GM21381 (cell line): ENCODE results near the gene DCP2.

ENCODE experiments used
- ATAC-seq: cut with Tn5 transposase; IDR thresholded peaks from one replicate; pipeline ENCODE4 v1.9.1; 2021; ENCODE audit warnings: mild to moderate bottlenecking, moderate library complexity; ENCODE audit not compliant: unreplicated experiment

The DCP2 gene

DNA sequence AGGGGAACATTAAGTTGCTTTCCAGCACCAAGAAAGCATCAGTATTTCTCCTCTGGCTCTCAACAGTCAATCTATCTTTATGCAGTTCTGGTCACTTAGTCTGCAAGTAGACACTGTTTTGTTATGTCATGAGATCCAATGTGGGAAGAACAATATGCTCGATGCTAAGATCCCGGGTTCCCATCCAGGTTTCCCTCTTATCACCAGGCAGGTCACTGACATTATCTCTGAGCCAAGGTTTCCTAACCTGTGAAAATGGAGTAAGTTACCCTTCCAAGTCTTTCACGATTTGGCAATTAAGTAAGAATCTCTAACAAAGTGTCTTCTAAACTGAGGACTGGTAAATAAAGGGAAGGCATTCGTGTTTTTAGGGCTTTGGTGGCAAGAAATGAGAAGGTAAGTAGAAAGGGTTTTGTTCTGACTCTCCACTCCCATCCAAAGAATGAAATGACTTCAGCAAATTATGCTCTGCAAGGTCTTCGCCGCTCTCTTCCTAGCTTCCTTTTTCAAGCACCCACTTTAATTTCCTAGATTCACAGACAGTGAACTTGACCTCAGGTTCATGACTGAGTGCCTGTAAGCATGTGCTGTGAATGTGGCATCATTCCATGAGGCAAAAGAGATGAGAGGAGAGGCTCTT lies 86.4 kb downstream of the DCP2 start:
- ATAC-seq = no peak

DNA sequence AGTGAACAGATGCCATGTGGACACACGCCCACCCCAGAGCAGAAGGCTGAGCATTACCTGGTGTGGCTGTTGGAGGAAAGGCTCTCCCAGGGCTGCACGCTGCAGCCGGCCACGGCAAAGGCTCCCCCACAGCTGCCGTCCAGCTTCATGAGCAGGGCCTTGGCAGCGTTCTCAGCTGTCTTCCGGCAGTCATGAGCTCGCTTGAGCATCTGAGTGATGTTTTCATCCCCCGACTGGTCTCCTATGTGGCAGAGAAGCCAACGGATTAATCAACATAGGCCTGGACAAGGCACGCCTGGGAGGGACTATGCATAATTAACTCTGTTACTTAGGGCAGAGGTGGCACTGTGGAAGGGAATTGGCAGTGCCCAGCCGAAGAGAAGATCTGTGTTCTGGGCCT lies 87.3 kb downstream of the DCP2 start:
- no peak for ATAC-seq

DNA sequence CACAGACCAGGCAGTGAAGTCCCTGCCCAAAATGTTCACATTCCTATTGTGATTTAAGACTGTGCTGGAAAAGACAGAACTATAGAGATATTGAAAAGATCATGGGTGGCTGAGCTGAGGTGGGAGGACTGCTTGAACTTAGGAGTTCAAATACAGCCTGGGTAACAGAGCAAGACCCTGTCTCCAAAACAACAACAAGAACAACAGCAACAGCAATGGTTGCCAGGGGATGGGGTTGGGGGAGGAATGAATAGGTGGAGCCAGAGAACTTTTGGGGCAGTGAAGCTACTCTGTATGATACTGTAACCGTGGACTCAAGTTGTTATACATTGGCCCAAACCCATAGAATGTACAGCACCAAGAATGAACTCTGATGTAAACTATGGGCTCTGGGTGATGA lies 88.2 kb downstream of the DCP2 start:
- no peak for ATAC-seq

DNA sequence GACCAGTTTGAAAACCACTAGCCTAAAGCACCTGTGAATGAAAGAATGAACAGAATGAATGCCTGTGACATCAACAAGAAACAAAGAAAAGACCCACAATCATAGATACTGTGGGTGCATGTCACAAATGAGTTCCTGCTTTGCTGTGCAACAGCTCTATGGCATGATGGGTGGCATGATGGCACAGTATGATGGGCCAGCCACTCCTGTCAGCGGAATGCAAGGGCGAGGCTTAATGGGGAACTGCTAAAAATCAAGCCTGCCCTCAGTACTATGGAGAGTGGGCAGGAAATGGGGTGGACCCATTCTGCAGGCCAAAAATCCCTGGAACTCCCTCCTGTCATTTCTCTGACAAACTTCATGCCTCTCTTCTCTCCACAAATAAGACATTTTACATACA lies 89.0 kb downstream of the DCP2 start:
- no peak for ATAC-seq

DNA sequence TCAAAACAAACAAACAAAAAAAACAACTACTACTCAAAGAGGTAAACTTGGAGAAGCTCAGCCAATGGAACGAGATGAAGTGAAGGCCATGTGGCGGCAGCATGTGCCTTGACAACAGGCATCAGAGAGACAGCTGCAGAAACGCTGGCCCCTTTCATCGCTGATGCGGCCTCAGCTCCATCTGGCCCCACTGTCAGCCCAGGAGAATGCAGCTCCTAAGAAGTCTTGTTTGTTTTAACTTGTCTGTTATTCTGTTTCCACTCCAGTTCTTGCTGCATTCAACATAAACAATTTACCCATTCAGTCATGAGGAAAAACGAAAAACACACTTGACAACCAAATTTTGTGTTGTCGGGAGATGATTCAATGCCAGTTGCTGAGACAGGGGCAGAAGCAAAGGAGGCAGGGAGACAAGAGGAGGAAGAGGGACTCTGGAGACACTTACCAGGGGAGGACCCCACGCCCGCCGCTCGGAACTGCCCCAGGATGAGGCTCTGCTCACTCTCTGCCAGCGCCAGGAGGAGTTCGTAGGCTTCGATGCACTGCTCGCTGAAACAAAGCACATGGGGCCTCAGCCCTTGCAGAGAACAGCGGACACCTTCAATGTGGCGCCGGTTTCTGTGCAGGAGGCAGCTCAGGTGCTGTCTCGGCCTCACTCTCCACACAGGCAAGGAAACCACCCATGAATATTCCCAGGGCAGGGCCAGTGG lies 91.2 kb downstream of the DCP2 start:
- ATAC-seq = no peak

DNA sequence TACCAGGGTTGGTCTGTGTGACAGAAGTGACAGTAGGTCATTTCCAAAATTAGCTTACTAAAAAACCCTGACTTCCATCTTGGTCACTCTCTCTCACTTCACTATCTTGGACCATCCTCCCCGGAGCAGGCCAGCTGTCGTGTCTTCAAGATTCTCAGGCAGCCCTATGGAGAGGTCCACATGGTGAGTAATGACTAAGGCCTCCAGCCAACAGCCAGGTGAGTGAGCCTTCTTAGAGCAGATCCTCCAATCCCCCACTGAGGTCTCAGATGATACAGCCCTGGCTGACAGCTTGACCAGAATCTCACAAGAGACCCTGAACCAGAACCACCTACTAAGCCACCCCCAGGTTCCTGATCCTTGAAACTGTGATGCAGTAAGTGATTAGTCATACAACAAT lies 92.0 kb downstream of the DCP2 start:
- no peak for ATAC-seq
